NCI-H2081 (cell line): ENCODE data around the gene ZNF514.

Source experiments
- DNase-seq, 2 experiments: peaks; one replicate each; lab custom pipeline; 2025; lab: John Stamatoyannopoulos, UW

ZNF514 gene

GRCh38 chr2:95159690-95160449 is at the start of gene ZNF514:
ZNF514 (minus strand) TSS chr2:95159848; CDS start chr2:95153253, 6,595 bp downstream.
- DNase-seq = peak; percentile 42 to 62

- DNase-seq = no peak
Measured at GRCh38 chr2:95208106-95208505, 48.5 kb upstream of the ZNF514 start.

- DNase-seq = peak; percentile 82 to 93
Measured at GRCh38 chr2:95207111-95207961, 47.7 kb upstream of the ZNF514 start, which contains the start of gene ZNF892. ZNF892 (plus strand) TSS chr2:95207521; CDS start chr2:95207816, 295 bp downstream.

DNA sequence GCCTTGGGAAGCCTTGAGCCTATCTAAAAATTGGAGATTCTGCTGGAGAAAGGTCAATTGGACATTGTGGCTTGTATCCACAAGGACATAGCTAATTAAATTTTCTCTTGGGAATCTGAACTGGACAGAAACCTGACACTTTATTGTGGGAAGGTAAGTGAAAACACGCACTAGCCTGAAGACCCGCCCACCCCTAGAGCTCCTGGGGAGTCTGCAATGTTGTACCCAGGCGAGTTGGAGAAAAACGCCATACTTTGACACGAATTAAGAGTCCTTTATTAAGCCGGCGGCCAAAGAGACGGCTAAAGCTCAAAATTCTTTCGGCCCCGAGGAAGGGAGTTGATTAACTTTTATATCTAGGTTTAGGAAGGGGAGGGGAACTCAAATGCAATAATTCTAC is 46.4 kb upstream of the ZNF514 start:
- no peak for DNase-seq

DNA sequence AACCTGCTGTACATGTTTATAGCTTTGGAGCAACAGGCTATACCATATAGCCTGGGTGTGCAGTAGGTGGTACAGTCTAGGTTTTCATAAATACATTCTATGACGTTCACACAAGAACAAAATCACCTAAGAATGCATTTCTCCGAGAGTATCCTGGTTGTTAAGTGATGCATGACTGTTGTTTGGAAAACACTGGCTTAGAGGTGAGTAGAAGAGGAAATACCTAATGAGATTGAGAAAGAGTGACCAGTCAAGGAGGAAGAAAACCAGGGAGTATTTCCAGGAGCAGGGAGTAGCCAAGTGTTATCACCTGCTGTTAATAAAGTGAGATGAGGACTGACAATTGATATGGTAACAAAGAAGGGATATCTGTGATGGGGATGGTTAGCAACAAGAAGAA is 44.7 kb upstream of the ZNF514 start:
- DNase-seq = no peak

- DNase-seq = no peak
Measured at GRCh38 chr2:95203911-95204310, 44.3 kb upstream of the ZNF514 start.

DNA sequence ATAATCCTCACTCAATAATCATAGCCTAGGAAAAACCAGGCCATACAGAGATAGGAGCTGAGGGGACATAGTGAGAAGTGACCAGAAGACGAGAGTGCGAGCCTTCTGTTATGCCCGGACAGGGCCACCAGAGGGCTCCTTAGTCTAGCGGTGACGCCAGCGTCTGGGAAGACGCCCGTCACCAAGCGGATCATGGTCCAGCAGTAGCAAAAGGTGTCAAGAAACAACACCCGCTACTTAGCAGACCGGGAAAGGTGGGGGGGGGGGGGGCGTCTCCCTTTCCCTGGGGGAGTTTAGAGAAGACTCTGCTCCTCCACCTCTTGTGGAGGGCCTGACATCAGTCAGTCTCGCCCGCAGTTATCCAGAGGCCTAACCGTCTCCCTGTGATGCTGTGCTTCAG is 33.3 kb upstream of the ZNF514 start:
- DNase-seq = peak; percentile 0 to 9

DNA sequence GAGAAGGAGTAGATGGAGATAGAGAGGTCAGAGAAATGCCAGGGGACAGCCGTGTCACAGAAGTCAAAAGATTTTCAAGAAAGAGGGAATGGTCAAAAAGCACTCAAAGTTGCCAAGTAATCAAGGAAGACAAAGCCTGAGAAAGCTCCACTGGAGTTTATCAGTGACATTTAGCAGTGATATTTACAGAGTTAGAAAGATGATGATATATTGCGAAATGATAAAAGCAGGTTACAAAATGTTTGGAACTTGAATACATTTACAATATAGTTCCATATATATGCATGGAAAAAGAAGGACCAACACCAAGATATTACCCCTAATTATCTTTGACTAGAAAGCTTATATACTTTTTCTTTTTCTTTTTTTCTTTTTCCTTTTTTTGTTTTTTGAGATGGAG is 26.3 kb upstream of the ZNF514 start:
- DNase-seq = no peak

DNA sequence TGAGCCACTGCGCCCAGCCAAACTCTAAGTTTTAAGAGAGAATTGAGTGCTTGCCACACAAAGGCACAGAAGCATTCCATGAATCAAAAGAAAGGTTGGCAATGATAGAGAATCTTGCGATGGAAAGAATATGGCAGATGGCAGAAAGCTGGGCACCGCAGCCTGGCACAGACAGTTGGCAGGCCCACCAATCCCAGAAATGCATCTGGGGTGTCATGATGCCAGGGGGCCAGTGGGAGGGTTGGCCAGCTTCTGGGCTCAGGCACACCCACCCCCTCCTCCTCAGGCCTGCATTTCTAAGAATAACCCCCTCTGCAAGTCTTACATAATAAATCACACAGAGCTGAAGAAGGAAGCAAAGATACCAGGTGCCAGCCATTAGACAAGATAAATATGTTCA is 25.5 kb upstream of the ZNF514 start:
- DNase-seq = no peak

GRCh38 chr2:95181774-95182173 is 22.1 kb upstream of the ZNF514 start:
- no peak for DNase-seq

GRCh38 chr2:95179451-95179850 is 19.8 kb upstream of the ZNF514 start:
- no peak for DNase-seq

DNA sequence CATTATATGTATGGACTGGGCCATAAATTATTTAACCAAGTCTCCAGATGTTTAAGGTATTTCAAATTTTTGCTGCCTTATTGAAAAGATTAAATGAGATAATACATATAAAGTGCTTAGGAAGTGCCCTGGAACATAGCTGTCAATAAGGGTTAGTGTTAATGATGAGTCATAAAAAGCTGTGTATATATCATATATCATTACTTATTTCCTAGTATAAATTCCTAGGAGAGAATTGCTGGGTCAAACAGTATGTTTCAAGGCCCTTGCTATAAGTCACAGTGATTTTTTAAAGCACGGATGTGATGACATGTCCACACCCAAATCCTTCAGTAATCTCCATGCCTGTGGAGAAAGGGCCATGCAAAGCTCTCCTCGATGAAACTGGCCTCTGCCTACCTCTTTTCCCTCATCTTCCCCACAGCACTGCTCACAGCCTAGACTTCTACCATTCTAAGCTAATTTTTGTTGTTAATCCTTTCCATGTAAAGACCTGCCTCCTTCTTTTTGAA is 14.4 kb upstream of the ZNF514 start:
- no peak for DNase-seq

- no peak for DNase-seq
Measured at GRCh38 chr2:95171902-95172301, 12.3 kb upstream of the ZNF514 start.

DNA sequence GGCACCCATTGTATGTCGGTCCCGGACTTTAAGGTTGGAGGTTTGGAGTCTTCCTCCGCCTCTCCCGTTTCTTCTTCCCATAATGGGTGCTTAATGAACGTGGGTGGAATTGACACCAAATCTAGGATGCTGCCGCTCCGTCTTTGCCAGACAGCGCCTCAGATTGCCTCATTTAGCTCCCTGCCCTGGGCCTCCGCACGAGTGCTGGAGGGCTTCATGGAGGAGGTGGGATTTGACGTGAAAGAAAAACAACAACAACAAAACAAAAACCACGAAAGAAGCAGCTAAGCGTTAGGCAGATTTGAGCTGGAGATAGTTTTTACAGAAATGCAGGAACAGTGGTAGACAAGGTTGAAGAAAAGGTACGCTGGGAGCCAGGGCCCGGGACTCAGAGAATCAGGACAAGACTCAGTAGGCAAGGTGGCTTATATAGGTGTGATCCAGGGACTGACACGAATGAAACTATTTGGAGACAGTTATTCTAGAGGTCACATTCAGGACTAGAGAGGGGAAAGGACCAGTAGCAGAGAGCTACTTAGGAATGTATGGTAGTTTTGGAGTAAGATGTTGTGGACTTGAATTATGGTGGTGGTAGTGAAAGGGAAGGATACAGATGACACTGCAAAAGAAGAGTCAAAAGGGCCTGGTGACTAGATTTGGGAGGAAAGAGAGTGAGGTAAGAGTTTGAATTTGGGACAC is 6.6 kb upstream of the ZNF514 start:
- no peak for DNase-seq

DNA sequence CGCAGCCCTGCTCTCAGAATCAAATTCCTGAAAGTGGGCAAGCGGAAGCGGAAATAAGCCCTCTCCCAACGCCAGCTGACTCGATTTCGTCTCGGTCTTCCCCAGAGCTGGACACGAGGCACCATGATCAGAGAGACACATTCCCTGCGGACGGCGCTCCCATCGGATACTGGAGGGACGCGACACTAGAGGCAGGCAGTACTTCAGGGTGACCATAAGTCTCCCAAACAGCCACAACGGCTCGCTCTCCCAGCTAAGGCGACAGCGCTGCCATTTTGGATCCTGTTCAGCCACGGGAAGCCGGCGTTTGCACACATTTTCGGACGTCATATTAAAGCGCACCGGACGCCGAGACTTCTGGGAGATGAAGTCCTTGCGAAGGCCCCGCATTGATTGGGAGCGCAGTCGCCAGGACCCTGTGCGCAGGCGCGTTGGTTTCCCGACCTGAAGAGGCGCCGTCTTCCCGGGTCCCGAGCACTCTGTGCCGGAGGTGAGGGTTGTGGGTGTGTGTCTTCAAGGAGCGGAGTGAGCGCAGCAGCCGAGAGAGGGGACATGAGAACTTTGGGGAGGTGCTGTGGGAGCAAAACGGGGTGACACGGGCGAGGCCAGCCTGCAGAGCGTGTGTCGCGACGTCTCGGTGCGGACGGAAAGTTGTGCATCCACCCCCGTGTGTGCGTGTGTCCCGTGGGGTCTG is 5.9 kb upstream of the ZNF514 start, which contains the start of gene ZNF2:
TSS of gene ZNF2 (plus strand) at position 439 of the 694 bp plus-strand sequence. CDS start 10,418 bp downstream, outside the sequence.
- DNase-seq = peak; percentile 94 to 97

GRCh38 chr2:95165030-95165370 is 5.4 kb upstream of the ZNF514 start:
- DNase-seq = peak in 1 of 2 experiments; percentile 62

DNA sequence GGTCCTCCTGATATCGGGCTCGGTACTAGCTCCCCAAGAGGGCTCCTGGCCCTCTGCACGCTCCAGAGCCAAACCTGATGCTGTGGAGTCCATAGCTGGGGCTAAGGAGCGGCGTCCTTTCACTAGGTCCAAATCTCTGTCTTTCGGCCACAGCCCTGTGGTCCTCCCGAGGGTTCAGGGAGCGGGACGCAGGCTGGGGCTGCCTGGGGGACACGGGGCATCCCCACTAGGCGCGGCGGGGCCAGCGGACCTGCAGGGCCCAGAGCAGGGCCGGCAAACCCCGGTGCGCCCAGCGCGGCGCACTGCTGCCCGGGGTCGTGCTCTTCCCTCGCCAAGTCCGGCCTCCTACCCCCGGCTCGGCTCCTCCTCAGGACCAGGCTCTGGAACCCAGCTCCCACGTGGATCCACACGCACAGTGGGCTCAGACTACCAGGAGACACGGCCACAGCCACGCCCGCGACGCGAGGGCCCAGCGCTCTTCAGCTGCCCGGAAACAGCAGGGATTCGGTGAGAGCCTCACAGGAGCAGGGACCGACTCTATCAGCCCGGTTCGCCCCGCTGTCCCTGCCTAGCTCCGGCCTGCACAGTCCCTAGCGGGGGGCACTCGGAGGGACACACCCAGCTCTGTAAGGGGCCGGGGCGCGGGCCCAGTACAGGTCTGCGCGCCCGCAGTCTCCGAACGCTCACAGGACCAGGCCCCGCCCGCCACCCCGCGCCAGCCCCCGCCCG is 593 bp downstream of the ZNF514 start:
- peak; percentile 31 to 35 for DNase-seq

- DNase-seq = no peak
Measured at GRCh38 chr2:95158441-95158840, 1.2 kb downstream of the ZNF514 start.

DNA sequence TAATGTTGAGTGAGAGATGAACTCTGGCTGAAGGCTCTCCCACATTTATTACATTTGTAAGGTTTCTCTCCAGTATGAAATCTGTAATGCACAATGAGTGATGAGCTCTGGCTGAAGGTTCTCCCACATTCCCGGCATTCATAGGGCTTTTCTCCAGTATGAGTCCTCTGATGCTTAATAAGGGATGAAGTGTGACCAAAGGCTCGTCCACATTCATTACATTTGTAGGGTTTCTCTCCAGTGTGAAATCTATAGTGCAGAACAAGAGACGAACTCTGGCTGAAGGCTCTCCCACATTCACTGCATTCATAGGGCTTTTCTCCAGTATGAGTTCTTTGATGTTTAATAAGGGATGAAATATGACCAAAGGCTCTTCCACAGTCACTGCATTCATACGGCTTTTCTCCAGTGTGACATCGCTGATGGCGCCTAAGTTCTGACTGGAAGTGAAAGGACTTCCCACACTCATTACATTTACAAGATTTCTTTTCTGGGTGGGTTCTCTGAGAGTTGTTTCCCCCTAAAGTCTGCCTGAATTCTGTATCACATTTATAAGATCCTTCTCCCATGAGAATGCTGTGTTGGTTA is 10.2 kb downstream of the ZNF514 start:
- DNase-seq = no peak

DNA sequence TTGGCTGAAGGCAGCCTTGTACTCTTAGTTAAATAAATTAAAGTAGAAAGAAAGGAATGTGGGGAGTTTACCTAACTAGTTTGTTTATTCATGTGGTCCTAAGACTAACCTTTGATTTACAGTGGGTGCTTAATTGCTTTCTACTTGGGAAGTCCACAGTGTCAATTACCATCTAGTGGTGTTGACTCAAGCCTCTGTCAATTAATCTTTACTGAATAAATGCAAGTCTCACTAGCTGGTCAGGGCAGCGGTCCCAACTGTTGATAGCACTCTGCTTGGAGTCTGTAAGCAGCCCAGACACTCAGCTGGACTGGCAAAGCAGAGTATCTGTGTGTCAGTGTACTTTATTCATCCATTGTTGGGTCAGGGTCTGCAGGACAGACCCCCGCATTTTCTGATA is 15.8 kb downstream of the ZNF514 start:
- DNase-seq = no peak

DNA sequence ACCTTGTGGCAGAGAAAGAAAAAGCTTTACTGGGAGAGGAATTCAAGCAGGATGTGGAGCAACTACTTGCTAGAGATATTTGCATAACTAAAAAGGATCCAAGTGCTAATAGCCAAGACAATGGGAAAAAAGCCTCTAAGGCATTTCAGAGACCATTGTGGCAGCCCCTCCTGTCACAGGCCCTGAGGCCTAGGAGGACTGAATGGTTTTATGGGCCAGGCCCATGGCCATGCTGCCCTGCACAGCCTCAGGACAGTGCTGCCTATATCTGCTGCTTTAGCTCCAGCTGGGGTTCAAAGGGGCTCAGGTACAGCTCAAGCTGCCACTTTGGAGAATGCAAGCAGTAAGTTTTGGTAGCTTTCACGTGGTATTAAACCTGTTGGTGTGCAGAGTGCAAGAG is 20.9 kb downstream of the ZNF514 start:
- no peak for DNase-seq
